ENCODE data around the gene TSPAN8.

GRCh38 chr12:71164568-71165197 lies 6.9 kb upstream of the TSPAN8 start:
- TF ChIP-seq CTCF (IDR thresholded peaks at IDR 0.05), result no peak
- TF ChIP-seq POLR2A (IDR thresholded peaks at IDR 0.05), result no peak
